Measurements from ENCODE around the gene MRO. TPM values are rescaled to one million over a fixed set of nuclear protein-coding genes. Genes with fewer than 3 reads are reported as not detected.

Gene MRO
- total RNA-seq, 1 donor: 1.8 TPM

GRCh38 chr18:50813353-50813752 is 6.5 kb downstream of the MRO start:
- no peak overlapping the region for H3K4me2 ChIP-seq (ENCODE audit: insufficient read depth, low read length)
- H3K79me2 ChIP-seq (ENCODE audit: insufficient read depth, low read length): no peaks in the 10 kb centered on the region
- H3K9me3 ChIP-seq (ENCODE audit: low read depth, low read length): no peaks in the 10 kb centered on the region
- H3K36me3 ChIP-seq (ENCODE audit: insufficient read depth, low read length): no peaks in the 10 kb centered on the region
- no peak overlapping the region for H2AFZ ChIP-seq (ENCODE audit: low read length)
- no peaks in the 10 kb centered on the region for H4K20me1 ChIP-seq (ENCODE audit: insufficient read depth, low read length)
- no peak for TF ChIP-seq CTCF (IDR thresholded peaks at IDR 0.05; ENCODE audit: extremely low read depth, low read depth, low read length)
- H3K27ac ChIP-seq (ENCODE audit: low read depth, low read length): no peak overlapping the region
- H3K4me1 ChIP-seq (ENCODE audit: insufficient read depth, low read length): peaks cover 5% of the 10 kb centered on the region
- no peak overlapping the region for H3K4me3 ChIP-seq (ENCODE audit: insufficient read depth, low read length)
- no peak for DNase-seq (ENCODE audit: insufficient read length, low spot score, missing footprints)
- H3K27me3 ChIP-seq (ENCODE audit: insufficient read depth, low read length): peaks cover 4% of the 10 kb centered on the region

- H3K27ac ChIP-seq (ENCODE audit: low read depth, low read length): no peak overlapping the region
- H2AFZ ChIP-seq (ENCODE audit: low read length): no peak overlapping the region
- H3K4me2 ChIP-seq (ENCODE audit: insufficient read depth, low read length): no peak overlapping the region
- no peak for TF ChIP-seq CTCF (IDR thresholded peaks at IDR 0.05; ENCODE audit: extremely low read depth, low read depth, low read length)
- H4K20me1 ChIP-seq (ENCODE audit: insufficient read depth, low read length): no peaks in the 10 kb centered on the region
- H3K79me2 ChIP-seq (ENCODE audit: insufficient read depth, low read length): no peaks in the 10 kb centered on the region
- no peaks in the 10 kb centered on the region for H3K9me3 ChIP-seq (ENCODE audit: low read depth, low read length)
- no peak for DNase-seq (ENCODE audit: insufficient read length, low spot score, missing footprints)
- no peaks in the 10 kb centered on the region for H3K36me3 ChIP-seq (ENCODE audit: insufficient read depth, low read length)
- peaks cover under 1% of the 10 kb centered on the region for H3K4me1 ChIP-seq (ENCODE audit: insufficient read depth, low read length)
- H3K27me3 ChIP-seq (ENCODE audit: insufficient read depth, low read length): peaks cover 4% of the 10 kb centered on the region
- no peak overlapping the region for H3K4me3 ChIP-seq (ENCODE audit: insufficient read depth, low read length)
Measured at GRCh38 chr18:50812834-50813233, 7.0 kb downstream of the MRO start.

- Histone ChIP-seq H3K27me3 (ENCODE audit: insufficient read depth, low read length) (peaks cover 4% of the 10 kb centered on the region), H3K9me3 (ENCODE audit: low read depth, low read length) (no peaks in the 10 kb centered on the region), H3K36me3 (ENCODE audit: insufficient read depth, low read length) (no peaks in the 10 kb centered on the region), H3K79me2 (ENCODE audit: insufficient read depth, low read length) (no peaks in the 10 kb centered on the region), H3K4me1 (ENCODE audit: insufficient read depth, low read length) (no peaks in the 10 kb centered on the region), H2AFZ (ENCODE audit: low read length) (no peak overlapping the region), H4K20me1 (ENCODE audit: insufficient read depth, low read length) (no peaks in the 10 kb centered on the region), H3K4me2 (ENCODE audit: insufficient read depth, low read length) (no peak overlapping the region), H3K4me3 (ENCODE audit: insufficient read depth, low read length) (no peak overlapping the region), H3K27ac (ENCODE audit: low read depth, low read length) (no peak overlapping the region)
- no peak for TF ChIP-seq CTCF (IDR thresholded peaks at IDR 0.05; ENCODE audit: extremely low read depth, low read depth, low read length)
- no peak for DNase-seq (ENCODE audit: insufficient read length, low spot score, missing footprints)
Measured at GRCh38 chr18:50807176-50807575, 12.6 kb downstream of the MRO start.

GRCh38 chr18:50806208-50806616 is 13.6 kb downstream of the MRO start:
- Histone ChIP-seq H3K79me2 (ENCODE audit: insufficient read depth, low read length) (no peaks in the 10 kb centered on the region), H2AFZ (ENCODE audit: low read length) (no peak overlapping the region), H4K20me1 (ENCODE audit: insufficient read depth, low read length) (no peaks in the 10 kb centered on the region), H3K36me3 (ENCODE audit: insufficient read depth, low read length) (no peaks in the 10 kb centered on the region), H3K4me3 (ENCODE audit: insufficient read depth, low read length) (no peak overlapping the region), H3K9me3 (ENCODE audit: low read depth, low read length) (no peaks in the 10 kb centered on the region), H3K4me1 (ENCODE audit: insufficient read depth, low read length) (no peaks in the 10 kb centered on the region), H3K27ac (ENCODE audit: low read depth, low read length) (no peak overlapping the region), H3K4me2 (ENCODE audit: insufficient read depth, low read length) (no peak overlapping the region), H3K27me3 (ENCODE audit: insufficient read depth, low read length) (peaks cover 4% of the 10 kb centered on the region)
- no peak for DNase-seq (ENCODE audit: insufficient read length, low spot score, missing footprints)
- TF ChIP-seq CTCF (IDR thresholded peaks at IDR 0.05; ENCODE audit: extremely low read depth, low read depth, low read length): no peak

All from osteoblast (primary cell).